CD4-positive, alpha-beta T cell treated with Interleukin-4 for 1 hour (primary cell): ENCODE results near the gene PPM1M.
"Not testable (repeated sequence)": the region's sequence is repeated elsewhere in the genome, so short reads cannot be mapped to it uniquely, and the experiment has no call there.

Experiments used
- DNase-seq, 2 donors: peaks; one replicate each; pipeline ENCODE4 v3.0.0-alpha.2; 2020 to 2022

Gene PPM1M

DNA sequence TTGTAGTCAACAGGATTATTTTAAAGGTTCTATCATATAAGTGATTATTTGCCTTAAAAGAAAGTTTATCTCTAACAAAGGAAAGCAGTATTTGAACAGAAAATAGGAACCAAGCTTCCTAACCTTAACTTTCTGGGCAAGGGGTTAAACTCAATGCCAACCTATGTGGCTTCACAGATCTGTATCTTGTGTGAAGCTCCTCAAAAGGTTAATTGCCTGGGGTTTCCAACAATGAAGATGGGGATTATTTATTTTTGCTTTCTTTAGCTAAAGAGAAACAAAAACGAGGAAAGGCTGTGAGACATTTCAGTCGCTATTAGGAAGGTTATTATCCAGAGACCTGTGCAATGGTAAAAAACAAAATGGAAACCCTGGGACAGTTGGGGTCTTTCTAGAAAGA is 34.0 kb downstream of the PPM1M start:
- DNase-seq: peak in 1 of 2 donors; percentile 44

DNA sequence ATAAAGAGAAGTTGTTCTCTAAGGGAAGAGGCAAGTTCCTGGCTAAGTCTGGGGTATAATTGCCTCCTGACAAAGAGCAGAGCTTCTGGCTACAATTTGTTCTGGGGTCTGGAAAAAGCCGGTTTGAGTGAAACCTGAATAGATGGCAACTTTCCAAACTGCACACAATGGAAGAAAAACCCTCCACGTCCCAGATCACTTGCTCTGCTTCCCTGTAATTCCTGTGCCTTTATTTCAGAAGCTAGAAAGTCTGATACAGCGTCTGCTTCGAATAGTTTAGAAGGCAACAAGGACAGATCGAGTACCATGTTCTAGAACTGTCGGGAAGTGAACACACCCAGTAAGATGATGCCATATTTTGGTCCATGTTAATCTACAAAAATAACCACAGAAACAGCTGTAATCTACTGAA is 34.5 kb downstream of the PPM1M start:
- DNase-seq: no peak

DNA sequence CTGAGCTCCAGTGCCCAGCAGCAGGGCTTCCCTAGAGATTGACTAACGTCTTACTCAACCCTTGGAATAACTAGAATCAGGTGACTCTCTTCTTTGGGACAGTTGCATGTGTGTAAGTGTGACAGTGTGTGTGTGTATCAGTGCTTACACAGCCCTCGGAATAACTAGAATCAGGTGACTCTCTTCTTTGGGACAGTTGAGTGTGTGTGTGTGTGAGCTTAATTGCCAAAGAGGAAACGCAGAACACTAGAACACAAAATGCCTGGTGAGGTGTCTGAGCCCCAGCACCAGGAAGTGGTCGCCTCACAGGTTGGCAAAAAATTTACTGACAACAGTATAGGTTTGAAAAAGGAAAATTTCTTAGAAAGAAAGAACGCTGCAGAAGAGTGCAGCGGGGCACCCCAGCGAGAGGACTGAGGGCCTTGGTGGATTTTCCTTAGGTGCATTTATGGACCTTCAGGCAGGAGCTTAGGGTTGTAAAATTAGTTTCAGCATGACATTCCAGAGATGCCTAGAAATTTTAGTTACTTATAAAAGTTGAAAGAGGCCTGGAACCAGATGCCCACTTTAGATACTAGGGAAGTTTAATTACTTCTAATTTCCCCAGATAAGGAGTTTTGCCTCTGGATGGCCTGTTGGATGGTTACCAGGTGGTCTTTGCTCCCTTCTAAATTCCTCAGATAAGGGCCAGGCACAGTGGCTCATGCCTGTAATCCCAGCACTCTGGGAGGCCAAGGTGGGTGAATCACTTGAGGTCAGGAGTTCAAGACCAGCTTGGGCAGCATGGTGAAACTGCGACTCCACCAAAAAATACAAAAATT is 36.6 kb downstream of the PPM1M start:
- peak; percentile 51 to 71 for DNase-seq

GRCh38 chr3:52283306-52283705 is 37.7 kb downstream of the PPM1M start:
- no peak for DNase-seq

- DNase-seq: not testable (repeated sequence)
Observed at GRCh38 chr3:52284051-52284450, 38.5 kb downstream of the PPM1M start.

- DNase-seq: no peak
Observed at GRCh38 chr3:52286777-52287110, 41.2 kb downstream of the PPM1M start.

DNA sequence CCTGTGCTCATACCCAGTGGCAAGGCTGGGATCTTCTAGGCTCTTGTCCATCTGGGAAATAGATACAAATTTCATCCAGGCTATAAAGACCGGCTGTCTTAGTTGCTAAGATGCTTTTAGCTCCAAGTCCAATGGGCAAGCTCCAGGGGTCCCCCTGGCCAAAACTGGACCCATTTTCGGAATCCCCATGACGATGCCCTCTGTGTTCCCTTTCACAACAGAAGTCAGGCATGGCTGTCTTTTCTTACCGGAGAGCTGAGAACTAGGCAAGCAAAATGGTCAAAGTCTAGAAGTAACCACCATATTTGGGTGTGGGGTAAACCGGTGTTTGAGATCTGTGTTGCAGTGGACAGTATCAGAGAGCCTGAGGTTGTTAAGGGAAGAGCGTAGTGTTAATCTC is 43.1 kb downstream of the PPM1M start:
- no peak for DNase-seq

DNA sequence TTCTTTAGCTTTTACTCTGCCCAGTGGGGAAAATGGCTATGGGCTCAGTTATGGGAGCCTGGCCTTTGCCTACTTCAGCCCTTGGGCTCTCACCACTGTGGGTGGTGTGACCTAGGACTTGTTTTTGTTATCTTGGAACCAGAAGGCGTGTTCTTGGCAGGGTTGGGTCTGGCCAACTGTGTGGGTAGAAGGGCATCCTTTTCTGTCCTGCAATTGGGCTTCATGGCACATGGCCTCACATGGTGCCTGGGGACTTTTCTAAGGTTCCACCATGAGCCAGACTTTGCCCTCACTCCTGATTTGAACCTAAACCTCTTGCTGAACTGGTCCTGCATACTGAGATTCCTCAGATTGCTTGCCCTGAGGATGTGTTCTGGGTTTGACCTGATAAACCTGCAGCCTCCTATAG is 43.8 kb downstream of the PPM1M start:
- no peak for DNase-seq

GRCh38 chr3:52289747-52290595 is 44.4 kb downstream of the PPM1M start:
- DNase-seq: no peak

GRCh38 chr3:52290596-52291507 is 45.3 kb downstream of the PPM1M start:
- no peak for DNase-seq

GRCh38 chr3:52291508-52292181 is 46.1 kb downstream of the PPM1M start:
- DNase-seq: peak; percentile 49 to 57

DNA sequence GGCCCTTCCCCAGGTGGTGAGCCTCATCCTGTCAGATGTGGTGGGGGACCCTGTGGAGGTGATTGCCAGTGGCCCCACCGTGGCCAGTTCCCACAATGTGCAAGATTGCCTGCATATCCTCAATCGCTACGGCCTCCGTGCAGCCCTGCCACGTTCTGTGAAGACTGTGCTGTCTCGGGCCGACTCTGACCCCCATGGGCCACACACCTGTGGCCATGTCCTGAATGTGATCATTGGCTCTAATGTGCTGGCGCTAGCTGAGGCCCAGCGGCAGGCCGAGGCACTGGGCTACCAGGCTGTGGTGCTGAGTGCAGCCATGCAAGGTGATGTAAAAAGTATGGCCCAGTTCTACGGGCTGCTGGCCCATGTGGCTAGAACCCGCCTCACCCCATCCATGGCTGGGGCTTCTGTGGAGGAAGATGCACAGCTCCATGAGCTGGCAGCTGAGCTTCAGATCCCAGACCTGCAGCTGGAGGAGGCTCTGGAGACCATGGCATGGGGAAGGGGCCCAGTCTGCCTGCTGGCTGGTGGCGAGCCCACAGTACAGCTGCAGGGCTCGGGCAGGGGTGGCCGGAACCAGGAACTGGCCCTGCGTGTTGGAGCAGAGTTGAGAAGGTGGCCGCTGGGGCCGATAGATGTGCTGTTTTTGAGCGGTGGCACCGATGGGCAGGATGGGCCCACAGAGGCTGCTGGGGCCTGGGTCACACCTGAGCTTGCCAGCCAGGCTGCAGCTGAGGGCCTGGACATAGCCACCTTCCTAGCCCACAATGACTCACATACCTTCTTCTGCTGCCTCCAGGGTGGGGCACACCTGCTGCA is 46.9 kb downstream of the PPM1M start:
- no peak for DNase-seq

- no peak for DNase-seq
Observed at GRCh38 chr3:52293491-52294319, 48.1 kb downstream of the PPM1M start.

DNA sequence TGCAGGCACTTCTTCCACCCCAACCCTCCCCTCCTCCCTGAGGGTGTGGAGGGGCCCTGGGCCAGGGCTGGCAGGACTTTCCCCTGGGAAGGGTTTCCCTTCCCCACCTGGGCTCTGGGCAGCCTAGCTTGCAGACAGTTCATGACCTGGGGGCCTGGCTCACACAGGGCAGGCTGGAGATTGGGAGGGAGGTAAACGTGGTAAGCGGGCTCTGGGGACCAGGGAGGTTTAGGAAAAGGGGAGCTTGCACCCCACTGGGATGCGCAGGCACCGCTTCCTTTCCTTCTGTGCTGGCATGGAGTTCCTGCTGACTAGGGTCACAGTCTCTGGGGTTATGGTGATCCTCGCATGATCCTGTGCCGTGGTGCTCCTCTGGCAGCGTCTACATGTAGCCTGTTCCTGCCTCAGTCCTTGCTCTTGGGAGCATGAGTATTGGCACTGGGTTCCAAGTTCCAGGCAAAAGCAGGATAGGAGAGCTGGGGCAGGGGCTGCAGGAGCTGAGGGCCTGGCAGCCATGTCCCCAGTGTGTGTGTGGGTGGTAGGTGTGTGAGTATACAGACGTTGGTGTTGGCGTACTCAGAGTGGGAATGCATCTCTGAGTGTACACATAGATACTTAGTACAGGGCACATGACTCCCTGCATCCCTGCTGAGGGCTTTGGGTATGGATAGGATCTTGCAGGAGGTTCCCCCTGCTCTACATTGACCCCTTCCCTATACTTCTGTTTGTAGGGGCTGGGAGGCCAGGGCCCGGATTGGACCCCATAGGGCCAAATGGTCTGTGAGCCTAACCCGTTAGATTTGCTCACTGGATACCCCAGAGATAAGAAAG is 49.0 kb downstream of the PPM1M start:
- no peak for DNase-seq

DNA sequence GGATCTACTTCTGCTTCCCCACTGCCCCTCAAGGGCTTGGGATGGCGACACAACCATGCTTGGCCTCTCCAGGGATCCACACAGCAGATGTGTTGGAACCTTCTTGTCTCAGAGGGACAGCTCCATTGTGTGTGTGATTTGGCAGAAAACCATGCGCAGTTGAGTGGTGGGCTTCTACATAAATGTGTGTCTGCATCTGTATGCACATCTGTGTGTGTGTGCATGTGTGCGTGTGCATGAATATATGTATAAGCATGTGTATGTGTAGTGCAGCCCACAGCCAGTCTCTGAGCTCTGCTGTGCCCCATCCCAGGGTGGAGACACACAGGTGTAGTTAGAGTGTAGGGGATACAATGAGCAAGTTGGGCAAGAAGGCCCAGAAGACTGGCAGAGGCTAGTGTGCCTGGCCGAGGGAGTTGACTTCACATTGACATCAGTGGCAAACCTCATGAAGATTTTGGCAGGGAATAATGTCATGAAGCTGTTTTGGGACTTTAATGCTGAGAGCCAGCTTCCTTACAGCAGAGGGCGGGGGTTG is 50.2 kb downstream of the PPM1M start:
- no peak for DNase-seq

DNA sequence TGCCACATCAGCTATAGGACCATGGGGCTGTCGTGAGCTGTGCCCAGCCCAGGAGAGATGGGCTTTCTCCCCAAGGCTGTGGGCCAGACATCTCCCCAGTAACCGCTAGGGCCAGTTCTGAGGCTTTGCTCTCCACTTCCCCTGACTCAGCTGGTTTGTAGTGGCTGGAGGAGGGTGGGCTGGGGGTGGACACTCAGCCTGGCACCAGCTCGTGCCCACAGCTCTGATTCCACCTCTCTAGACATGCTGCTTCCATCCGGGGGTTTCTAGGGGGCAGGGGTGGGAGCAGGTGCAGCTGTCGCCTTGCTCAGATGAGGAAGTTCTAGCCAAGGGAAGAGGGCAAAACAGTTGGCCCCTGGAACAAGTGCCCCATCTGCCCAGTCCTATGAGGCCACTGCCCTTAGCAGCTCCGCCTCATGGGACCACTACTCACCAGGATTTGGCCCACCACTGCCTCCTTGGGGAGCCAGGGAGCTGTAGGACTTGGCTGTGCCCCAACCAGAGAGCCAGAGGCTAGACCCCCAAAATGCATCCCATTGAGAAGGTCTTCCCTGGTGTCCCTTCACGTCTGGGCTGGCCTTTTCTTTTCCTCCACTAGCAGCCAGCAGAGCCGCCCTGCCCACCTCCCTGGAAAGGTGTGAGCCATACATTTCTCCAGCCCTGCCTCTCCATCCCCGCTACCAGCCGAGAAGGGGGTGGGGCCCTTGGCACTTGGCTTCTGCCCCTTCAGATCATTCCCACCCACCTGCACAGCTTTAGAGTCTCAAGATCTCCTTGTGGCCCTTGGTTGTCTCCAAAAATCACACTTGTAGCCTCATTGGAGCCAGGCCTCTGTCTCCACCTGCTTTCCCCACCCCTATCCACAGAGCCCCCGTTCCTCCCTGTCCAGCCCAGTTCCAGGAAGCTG is 51.9 kb downstream of the PPM1M start:
- no peak for DNase-seq

DNA sequence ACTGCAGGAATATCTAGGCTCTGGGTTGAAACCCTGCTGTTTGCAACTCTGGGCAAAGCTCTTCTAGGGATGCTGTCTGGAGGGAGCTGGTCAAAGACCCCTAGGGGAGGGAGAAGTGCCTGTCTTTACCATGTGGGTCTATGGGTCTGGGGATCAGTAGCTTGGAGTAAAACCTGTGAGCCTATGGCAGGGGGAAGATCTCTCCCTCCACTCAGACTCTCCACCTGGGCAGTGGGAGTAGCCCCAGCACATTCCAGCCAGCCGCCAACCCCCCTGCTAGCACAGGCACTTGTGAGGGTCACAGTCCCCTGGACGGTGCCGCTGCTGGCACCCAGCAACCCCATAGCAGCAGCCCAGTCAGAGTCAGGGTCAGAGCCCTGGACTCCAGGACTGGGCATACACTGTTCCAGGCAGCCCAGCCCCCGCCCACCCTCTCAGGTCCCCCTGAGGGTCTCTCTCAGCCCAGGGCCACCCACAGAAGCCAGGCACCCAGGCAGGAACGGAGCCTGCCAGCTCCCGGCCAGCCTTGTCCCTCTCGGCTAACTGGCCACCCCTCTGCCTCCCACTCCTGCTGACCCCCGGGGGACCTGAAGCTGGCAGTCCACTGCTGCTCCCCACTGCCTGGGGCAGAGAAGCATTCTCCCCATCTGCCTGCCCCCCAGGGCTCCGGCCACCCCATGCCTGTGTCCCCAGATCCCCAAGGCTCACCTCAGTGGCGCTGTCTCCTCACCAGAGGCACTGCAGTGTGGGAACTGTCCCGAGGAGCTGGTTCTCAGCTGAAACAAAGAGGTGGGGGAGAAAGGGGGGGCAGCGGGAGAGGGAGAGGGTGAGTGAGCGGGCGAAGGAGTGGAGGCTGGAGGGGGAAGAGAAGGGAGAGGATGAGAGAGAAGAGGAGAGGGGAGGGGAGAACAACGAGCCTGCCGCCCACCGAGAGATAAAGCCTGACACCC is 52.9 kb downstream of the PPM1M start:
- DNase-seq: no peak
